ENCODE measurements around the gene TPRN.

- TF ChIP-seq, protein P1, sequence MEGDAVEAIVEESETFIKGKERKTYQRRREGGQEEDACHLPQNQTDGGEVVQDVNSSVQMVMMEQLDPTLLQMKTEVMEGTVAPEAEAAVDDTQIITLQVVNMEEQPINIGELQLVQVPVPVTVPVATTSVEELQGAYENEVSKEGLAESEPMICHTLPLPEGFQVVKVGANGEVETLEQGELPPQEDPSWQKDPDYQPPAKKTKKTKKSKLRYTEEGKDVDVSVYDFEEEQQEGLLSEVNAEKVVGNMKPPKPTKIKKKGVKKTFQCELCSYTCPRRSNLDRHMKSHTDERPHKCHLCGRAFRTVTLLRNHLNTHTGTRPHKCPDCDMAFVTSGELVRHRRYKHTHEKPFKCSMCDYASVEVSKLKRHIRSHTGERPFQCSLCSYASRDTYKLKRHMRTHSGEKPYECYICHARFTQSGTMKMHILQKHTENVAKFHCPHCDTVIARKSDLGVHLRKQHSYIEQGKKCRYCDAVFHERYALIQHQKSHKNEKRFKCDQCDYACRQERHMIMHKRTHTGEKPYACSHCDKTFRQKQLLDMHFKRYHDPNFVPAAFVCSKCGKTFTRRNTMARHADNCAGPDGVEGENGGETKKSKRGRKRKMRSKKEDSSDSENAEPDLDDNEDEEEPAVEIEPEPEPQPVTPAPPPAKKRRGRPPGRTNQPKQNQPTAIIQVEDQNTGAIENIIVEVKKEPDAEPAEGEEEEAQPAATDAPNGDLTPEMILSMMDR (IDR thresholded peaks at IDR 0.05 in 2 of 3, conservative IDR thresholded peaks at IDR 0.05 in 1 of 3; ENCODE audit: borderline replicate concordance in 1 of 3, insufficient read depth in 1 of 3, low read depth in 2 of 3, low read length in 2 of 3) = no peak
- TF ChIP-seq EZH2 (IDR thresholded peaks at IDR 0.05) (no peak), JUND (IDR thresholded peaks at IDR 0.05) (no peak), POLR2AphosphoS5 (IDR thresholded peaks at IDR 0.05; ENCODE audit: low read depth, low read length) (no peak), EZH2phosphoT487 (IDR thresholded peaks at IDR 0.05; ENCODE audit: borderline replicate concordance) (no peak), POLR2A (IDR thresholded peaks at IDR 0.05; ENCODE audit: borderline replicate concordance, extremely low read depth, insufficient read depth, insufficient read length) (no peak), YY1 (IDR thresholded peaks at IDR 0.05; ENCODE audit: extremely low read depth, insufficient replicate concordance, low read depth, low read length) (no peak), SP1 (IDR thresholded peaks at IDR 0.05; ENCODE audit: low read depth) (no peak), SIN3A (IDR thresholded peaks at IDR 0.05; ENCODE audit: low read depth) (no peak), CEBPB (IDR thresholded peaks at IDR 0.05; ENCODE audit: low read depth) (no peak)
- TF ChIP-seq, protein P2, sequence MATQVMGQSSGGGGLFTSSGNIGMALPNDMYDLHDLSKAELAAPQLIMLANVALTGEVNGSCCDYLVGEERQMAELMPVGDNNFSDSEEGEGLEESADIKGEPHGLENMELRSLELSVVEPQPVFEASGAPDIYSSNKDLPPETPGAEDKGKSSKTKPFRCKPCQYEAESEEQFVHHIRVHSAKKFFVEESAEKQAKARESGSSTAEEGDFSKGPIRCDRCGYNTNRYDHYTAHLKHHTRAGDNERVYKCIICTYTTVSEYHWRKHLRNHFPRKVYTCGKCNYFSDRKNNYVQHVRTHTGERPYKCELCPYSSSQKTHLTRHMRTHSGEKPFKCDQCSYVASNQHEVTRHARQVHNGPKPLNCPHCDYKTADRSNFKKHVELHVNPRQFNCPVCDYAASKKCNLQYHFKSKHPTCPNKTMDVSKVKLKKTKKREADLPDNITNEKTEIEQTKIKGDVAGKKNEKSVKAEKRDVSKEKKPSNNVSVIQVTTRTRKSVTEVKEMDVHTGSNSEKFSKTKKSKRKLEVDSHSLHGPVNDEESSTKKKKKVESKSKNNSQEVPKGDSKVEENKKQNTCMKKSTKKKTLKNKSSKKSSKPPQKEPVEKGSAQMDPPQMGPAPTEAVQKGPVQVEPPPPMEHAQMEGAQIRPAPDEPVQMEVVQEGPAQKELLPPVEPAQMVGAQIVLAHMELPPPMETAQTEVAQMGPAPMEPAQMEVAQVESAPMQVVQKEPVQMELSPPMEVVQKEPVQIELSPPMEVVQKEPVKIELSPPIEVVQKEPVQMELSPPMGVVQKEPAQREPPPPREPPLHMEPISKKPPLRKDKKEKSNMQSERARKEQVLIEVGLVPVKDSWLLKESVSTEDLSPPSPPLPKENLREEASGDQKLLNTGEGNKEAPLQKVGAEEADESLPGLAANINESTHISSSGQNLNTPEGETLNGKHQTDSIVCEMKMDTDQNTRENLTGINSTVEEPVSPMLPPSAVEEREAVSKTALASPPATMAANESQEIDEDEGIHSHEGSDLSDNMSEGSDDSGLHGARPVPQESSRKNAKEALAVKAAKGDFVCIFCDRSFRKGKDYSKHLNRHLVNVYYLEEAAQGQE (IDR thresholded peaks at IDR 0.05; ENCODE audit: low read depth) = no peak
Measured at GRCh38 chr9:137159105-137160053, 41.2 kb downstream of the TPRN start.
